Stimulated activated CD4-positive, alpha-beta T cell treated with anti-CD3 and anti-CD28 coated beads, TNF-alpha, amount 100 ng/mL, for 48 hours (primary cell): Measurements from ENCODE around the gene GLIPR2.

ENCODE experiments used
- DNase-seq, 3 donors: peaks; one replicate each; pipeline ENCODE4 v3.0.0-alpha.2; 2020; ENCODE audit warnings: low read depth in 3 of 3

The GLIPR2 gene

DNA sequence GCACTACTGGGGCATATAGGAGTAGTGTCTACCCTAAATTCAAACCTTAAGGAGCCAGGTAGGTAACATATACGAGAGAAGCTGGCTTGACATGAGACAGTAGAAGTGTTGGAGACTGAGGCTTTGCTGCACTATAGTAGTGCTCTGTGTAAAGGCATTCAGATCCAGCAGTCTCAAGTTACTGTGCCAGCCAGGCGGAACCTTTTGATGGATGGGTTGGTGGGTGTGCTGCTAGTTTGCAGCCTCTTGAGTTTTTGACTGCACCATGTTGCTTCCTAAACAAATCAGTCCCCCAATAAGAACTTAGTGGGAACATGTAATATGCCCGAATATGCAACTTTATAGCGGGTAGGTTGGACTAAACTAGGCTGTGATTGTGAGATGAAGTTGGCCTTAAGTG is 55.7 kb downstream of the GLIPR2 start:
- no peak for DNase-seq

DNA sequence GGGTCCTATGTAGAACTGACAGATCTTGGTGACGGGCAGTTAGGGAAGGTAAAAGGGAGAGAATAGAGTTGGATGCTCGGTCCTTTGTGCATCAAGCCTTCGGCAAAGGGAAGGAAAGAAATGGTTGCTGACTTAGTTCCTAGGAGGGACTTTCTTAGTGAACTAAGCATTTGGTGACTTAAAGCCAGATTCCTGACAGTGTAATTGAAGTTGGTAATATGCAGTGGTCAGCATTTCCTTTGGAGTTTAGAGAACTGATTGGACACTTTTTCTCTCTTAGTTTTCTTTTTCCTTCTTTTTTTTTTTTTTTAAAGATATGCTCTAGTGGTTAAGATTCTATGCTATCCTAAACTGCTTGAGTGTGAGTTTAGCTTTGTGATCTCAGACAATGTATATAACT is 56.5 kb downstream of the GLIPR2 start:
- no peak for DNase-seq

GRCh38 chr9:36194326-36195000 is 57.9 kb downstream of the GLIPR2 start:
- no peak for DNase-seq

GRCh38 chr9:36204906-36205547 is 68.5 kb downstream of the GLIPR2 start:
- no peak for DNase-seq

DNA sequence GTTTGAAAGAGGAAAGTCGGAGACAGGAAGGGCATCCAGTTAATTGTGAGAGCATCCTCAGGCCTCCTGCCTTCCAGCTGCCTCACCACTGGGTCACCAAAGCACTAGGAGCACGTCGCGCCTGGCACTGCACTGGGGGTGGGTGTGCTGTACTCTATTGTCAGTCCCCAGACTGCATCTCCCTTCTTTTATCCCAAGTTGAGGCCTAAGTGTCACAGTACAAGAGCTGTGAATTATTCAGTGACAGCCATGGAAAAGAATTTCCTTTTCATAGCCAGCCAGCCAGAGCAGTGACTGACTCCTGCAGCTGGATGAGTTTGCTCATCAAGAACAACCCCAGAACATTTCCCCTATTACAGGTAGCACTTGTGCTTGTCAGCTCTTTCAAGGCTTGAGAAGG is 70.5 kb downstream of the GLIPR2 start:
- DNase-seq = no peak

DNA sequence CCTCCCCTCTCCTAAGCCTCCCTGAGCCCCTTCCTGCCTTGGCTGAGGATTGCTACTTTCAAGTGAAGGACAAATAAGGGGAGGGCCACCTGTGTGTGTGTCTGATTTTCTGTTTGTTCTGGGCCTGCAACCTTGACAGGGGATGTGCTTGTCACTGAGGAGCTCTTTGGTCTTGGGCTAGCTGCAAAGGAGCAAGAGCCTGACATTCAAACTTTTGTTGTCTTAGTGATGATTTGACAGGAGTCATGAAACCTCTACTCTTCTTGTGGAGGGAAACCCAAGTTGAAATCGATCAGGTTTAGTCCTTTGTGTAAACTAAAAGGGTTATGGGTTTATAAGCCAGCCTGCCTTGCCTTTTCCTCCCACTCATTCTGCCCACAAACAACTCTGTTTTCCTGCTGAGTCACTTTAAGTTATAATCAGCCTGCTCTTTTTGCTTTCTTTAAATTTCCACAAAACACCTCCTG is 71.0 kb downstream of the GLIPR2 start:
- DNase-seq = no peak

DNA sequence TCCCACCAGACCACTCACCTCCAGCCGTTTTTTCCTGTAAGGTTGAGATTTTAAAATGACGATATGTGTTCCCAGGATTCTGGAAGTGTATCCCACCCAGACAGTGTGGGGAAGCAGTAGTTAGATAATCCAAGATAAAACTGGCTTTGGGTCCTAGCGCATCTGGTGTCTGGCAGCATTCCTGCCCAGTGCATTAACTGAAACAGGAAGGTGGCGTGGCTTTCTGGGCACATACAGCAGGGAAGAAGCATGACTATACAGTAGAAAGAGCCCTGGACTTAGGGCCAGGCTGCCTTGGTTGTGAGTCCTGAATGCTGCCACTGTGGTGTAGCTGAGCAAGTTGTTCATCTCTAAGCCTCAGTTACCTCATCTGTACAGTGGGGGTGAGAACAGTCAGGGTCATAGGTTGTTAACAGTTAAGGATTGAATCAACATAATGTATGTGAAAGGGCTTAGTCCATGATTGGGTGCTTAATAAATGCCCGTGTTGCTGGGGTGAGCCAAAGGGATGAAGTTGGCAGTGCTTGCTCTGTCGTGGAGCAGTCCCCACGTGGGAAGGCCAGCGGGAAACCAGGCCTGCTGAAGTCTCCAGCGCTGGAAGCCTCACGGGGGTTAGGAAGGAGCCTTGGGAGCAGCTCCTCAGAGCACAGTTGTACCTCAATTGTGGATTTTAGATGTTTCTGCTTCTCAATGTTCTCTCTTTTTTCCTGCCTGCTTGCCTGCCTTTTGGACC is 72.2 kb downstream of the GLIPR2 start:
- no peak for DNase-seq

DNA sequence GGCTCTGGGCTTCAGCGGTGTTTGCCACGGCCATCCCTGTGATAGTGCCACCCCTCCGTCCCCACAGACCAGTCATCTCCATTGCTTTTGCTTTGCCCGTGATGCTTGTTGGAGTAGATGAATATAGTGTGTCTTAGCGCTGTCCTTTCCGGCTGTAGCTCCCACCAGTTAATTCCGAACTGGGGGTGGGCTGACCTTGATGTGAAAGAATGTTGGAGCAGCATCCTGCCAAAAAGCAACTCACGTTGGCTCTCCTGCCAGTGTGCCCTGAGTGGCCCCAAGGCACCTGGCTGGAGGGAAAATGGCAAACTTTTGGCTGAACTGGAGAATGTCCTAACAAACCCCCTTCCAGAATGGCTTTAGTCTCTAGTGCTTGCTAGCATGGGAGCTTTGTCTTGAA is 74.2 kb downstream of the GLIPR2 start:
- no peak for DNase-seq

DNA sequence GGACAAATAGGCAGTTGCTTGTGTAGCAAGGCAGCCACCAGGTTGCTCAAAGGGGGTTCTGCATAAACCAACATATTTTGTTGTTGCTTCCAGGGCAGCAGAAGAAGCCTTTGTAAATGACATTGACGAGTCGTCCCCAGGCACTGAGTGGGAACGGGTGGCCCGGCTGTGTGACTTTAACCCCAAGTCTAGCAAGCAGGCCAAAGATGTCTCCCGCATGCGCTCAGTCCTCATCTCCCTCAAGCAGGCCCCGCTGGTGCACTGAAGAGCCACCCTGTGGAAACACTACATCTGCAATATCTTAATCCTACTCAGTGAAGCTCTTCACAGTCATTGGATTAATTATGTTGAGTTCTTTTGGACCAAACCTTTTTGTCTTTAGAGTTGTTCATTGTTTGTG is 75.0 kb downstream of the GLIPR2 start:
- DNase-seq = no peak

GRCh38 chr9:36213387-36213786 is 76.9 kb downstream of the GLIPR2 start:
- DNase-seq = no peak
